Endothelial cell (in vitro differentiated cells): ENCODE data around the gene RHEX. TPM values are rescaled to one million over a fixed set of nuclear protein-coding genes. Genes with fewer than 3 reads are reported as not detected.

Experiments
- DNase-seq: peaks from one replicate; pipeline ENCODE4 v3.0.0; 2021; ENCODE audit warnings: low spot score
- H3K27ac Mint-ChIP-seq: one replicate; pipeline ENCODE4 v1.8.0; 2021; ENCODE audit warnings: mixed read lengths, inconsistent platforms; ENCODE audit not compliant: unreplicated experiment
- H3K27me3 Mint-ChIP-seq: one replicate; pipeline ENCODE4 v1.8.0; 2021; ENCODE audit warnings: mild to moderate bottlenecking, moderate library complexity, mixed read lengths, inconsistent platforms; ENCODE audit not compliant: unreplicated experiment
- H3K36me3 Mint-ChIP-seq: one replicate; pipeline ENCODE4 v1.8.0; 2021; ENCODE audit warnings: mild to moderate bottlenecking, low read depth, mixed read lengths, inconsistent platforms; ENCODE audit not compliant: unreplicated experiment
- H3K4me1 Mint-ChIP-seq: one replicate; pipeline ENCODE4 v1.8.0; 2021; ENCODE audit warnings: mild to moderate bottlenecking, mixed read lengths, inconsistent platforms; ENCODE audit not compliant: unreplicated experiment
- H3K4me3 Mint-ChIP-seq: one replicate; pipeline ENCODE4 v1.8.0; 2021; ENCODE audit warnings: mild to moderate bottlenecking, mixed read lengths, inconsistent platforms; ENCODE audit not compliant: unreplicated experiment
- H3K9me3 Mint-ChIP-seq: one replicate; pipeline ENCODE4 v1.8.0; 2021; ENCODE audit warnings: mixed read lengths, inconsistent platforms; ENCODE audit not compliant: unreplicated experiment
- total RNA-seq: library from RNA; stranded (reverse); fragmentation: NEBNext Ultra II Directional; extraction: Animal tissue kit (Norgen Biotek cat#: 25700); gene quantifications from one replicate; pipeline ENCODE4 v1.2.1, GENCODE V29; 2021; ENCODE audit not compliant: unreplicated experiment
- TF ChIP-seq, protein P1 (sequence below): fragments of 200-600 bp; sonication (generic); IDR thresholded peaks from one replicate; pipeline ENCODE4 v1.5.0; 2021; ENCODE audit warnings: antibody characterized with exemption; ENCODE audit not compliant: unreplicated experiment

RHEX gene
- total RNA-seq, 1 donor from 2014 or later: not detected

DNA sequence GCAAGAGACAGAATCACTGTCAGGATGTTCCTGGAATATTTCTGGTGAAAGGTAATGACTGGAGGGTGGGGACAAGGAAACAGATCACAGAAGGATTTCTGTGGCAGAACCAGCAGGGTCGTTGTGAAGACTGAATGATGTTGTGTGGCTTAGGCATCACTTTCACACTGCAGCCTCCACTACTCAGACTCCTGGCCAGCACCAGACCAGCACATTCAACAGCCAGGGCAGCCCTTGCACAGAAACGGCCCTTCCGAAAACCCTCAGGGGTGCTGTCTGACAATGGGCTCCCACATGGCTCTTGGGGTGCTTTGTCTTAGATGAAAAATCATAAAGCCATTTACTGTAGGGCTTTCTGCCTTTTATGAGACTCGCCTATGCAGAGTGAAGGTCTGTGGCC, 46.0 kb upstream of the RHEX start:
- Mint-ChIP-seq H3K4me1 (peaks cover 3% of the 10 kb centered on the region), H3K36me3 (no peaks in the 10 kb centered on the region), H3K27me3 (peaks cover 9% of the 10 kb centered on the region), H3K9me3 (no peaks in the 10 kb centered on the region), H3K4me3 (no peak overlapping the region), H3K27ac (no peak overlapping the region)
- TF ChIP-seq, protein P1, sequence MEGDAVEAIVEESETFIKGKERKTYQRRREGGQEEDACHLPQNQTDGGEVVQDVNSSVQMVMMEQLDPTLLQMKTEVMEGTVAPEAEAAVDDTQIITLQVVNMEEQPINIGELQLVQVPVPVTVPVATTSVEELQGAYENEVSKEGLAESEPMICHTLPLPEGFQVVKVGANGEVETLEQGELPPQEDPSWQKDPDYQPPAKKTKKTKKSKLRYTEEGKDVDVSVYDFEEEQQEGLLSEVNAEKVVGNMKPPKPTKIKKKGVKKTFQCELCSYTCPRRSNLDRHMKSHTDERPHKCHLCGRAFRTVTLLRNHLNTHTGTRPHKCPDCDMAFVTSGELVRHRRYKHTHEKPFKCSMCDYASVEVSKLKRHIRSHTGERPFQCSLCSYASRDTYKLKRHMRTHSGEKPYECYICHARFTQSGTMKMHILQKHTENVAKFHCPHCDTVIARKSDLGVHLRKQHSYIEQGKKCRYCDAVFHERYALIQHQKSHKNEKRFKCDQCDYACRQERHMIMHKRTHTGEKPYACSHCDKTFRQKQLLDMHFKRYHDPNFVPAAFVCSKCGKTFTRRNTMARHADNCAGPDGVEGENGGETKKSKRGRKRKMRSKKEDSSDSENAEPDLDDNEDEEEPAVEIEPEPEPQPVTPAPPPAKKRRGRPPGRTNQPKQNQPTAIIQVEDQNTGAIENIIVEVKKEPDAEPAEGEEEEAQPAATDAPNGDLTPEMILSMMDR: no peak
- DNase-seq: no peak

DNA sequence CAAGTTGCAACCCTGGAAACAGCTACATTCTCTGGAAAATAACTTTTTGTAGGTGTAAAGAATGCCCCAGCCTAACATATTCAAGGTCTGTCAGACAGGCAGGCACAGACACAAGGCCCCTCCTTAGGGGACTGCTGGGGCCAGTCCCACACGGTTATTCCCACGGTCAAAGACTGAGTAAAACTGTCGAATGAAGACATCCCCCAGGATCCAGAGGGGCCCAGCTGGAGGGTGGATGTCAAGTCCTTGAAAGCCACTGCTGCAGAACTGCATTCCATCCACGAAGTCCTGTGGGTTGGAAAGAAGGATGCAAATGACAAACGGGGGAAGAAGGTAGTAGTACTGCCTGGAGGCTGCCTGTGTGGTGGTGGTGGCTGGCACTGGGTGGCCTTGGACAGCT, 42.9 kb upstream of the RHEX start:
- TF ChIP-seq, protein P1: no peak
- H3K27me3 Mint-ChIP-seq: peaks cover 6% of the 10 kb centered on the region
- H3K9me3 Mint-ChIP-seq: no peaks in the 10 kb centered on the region
- H3K36me3 Mint-ChIP-seq: no peaks in the 10 kb centered on the region
- H3K4me3 Mint-ChIP-seq: no peak overlapping the region
- DNase-seq: no peak
- H3K4me1 Mint-ChIP-seq: peaks cover 4% of the 10 kb centered on the region
- no peak overlapping the region for H3K27ac Mint-ChIP-seq

DNA sequence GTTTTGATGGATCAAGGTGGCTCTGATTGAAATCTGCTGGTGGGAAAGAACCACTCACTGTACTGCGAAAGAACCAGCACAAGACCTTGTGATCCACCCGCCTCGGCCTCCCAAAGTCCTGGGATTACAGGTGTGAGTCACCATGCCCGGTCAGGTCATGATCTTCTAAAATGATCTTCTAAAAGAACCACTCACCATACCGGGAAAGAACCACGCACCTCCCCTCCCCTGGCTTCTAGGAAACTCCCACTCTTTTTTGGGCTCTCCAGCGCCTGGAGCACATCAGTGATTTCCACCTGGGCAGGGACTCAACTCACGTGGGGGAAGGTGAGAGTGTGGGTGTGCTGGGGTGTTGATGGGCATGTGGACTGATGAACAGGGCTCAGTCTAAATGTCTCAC, 41.9 kb upstream of the RHEX start:
- Mint-ChIP-seq H3K27ac (no peak overlapping the region), H3K9me3 (no peaks in the 10 kb centered on the region), H3K4me3 (no peak overlapping the region), H3K27me3 (peaks cover 6% of the 10 kb centered on the region), H3K4me1 (peaks cover 2% of the 10 kb centered on the region), H3K36me3 (no peaks in the 10 kb centered on the region)
- DNase-seq: no peak
- TF ChIP-seq, protein P1: no peak

DNA sequence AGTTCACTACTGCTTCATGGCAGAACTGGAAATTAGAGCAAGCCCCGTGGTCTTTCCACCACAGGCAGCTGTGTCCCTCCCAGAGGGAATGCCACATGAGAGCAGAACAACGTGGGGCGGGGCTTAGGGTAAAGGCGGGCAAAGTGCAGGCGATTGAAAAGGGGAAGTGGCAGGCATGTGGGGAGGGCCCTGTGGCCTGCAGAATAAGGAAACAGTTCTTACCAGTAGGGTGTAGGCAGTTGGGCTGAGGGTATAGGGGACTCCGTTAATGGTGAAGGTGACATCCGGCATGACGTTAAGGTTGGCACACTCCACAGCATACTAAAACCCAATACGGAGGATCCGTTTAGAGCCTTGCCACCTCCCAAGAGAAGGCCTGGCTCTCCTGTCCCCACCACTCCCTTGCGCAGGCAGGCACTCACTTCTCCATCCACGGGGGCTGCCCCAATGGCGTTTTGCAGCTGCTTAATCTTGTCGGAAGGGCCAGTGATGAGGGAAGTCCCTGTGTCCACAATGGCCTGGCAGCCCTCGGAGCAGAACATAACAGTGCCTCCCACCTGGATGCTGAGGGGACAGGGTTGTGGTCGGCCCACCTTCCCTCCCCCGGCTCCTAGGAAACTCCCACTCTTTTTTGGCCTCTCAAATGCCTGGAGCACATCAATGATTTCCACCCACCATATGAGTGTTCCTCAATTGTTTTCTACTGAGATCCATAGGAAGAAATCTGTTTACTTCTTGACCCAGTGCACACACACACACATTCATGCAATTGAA, 40.7 kb upstream of the RHEX start:
- TF ChIP-seq, protein P1: no peak
- H3K27ac Mint-ChIP-seq: no peak overlapping the region
- no peak for DNase-seq
- H3K27me3 Mint-ChIP-seq: peaks cover 2% of the 10 kb centered on the region
- H3K4me3 Mint-ChIP-seq: no peak overlapping the region
- no peaks in the 10 kb centered on the region for H3K36me3 Mint-ChIP-seq
- no peaks in the 10 kb centered on the region for H3K9me3 Mint-ChIP-seq
- H3K4me1 Mint-ChIP-seq: peaks cover 2% of the 10 kb centered on the region

DNA sequence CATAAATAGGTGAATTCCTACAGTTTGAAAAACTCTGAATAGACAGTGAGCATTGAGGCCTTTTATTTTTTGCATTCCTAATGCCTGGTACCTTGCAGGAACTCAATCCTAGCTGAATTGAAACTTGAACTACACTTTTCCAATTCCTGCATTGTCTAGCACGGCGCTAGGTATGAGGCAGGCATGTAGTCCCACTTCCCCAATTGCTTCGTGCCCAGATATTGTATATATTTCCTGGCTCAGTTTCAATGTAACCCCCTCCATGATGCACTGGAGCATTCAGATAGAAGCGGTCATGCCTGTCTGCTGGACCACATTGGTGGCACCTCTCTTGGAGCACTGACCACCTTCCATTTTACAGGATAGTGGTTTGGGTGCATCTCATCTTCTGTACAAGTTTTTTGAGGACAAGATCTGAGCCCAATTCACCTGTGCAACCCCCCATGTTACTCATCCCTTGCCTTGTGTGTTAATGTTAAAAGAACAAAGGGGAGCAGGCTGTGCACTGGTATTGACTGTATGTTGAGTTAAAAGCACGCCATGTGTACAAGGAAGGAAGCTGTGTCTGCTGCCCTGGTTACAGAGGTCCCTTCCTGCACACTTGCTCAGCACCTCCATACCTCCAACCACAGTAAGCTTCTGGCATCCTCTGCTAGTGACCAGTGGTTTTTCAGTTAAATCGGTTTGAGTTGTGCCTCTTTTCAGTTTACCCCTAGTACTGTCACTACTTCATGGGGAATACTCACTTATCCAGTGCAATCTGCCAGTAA, 39.8 kb upstream of the RHEX start:
- no peak for DNase-seq
- Mint-ChIP-seq H3K9me3 (no peaks in the 10 kb centered on the region), H3K27ac (no peak overlapping the region)

More for the DNA sequence above, 39.8 kb upstream of the RHEX start:
- Mint-ChIP-seq H3K4me3 (no peak overlapping the region), H3K27me3 (peaks cover 2% of the 10 kb centered on the region), H3K36me3 (no peaks in the 10 kb centered on the region), H3K4me1 (peaks cover 2% of the 10 kb centered on the region)
- TF ChIP-seq, protein P1: no peak
